Tongue (tissue), 2 donors: ENCODE measurements around the gene ABLIM3. TPM values are rescaled to one million over a fixed set of nuclear protein-coding genes. Genes with fewer than 3 reads are reported as not detected.
"Not testable (repeated sequence)": the region's sequence is repeated elsewhere in the genome, so short reads cannot be mapped to it uniquely, and the experiment has no call there.

ENCODE experiments used
- DNase-seq: peaks from one replicate; pipeline ENCODE4 v3.0.0-alpha.2; 2015
- total RNA-seq: library from RNA; depleted of rRNA; stranded (reverse); fragments of >200 nt; gene quantifications from one replicate; pipeline ENCODE4 v1.2.3, GENCODE V29; 2014

ABLIM3 gene
- total RNA-seq, 1 donor from 2014 or later, result 25.4 TPM

GRCh38 chr5:149157330-149157729 is 16.0 kb downstream of the ABLIM3 start:
- DNase-seq, result no peak

- no peak for DNase-seq
Measured at GRCh38 chr5:149160291-149160787, 19.0 kb downstream of the ABLIM3 start.

GRCh38 chr5:149161026-149161687 is 19.9 kb downstream of the ABLIM3 start:
- no peak for DNase-seq

GRCh38 chr5:149161850-149162249 is 20.6 kb downstream of the ABLIM3 start:
- DNase-seq, result no peak

- DNase-seq, result no peak
Measured at GRCh38 chr5:149162401-149163084, 21.2 kb downstream of the ABLIM3 start.

GRCh38 chr5:149164731-149165130 is 23.4 kb downstream of the ABLIM3 start:
- DNase-seq, result no peak

- DNase-seq, result no peak
Measured at GRCh38 chr5:149166128-149166527, 24.8 kb downstream of the ABLIM3 start.

- DNase-seq, result no peak
Measured at GRCh38 chr5:149166591-149167100, 25.4 kb downstream of the ABLIM3 start.

- no peak for DNase-seq
Measured at GRCh38 chr5:149168276-149168906, 27.1 kb downstream of the ABLIM3 start.

GRCh38 chr5:149170299-149170698 is 29.0 kb downstream of the ABLIM3 start:
- no peak for DNase-seq

GRCh38 chr5:149172261-149172660 is 31.0 kb downstream of the ABLIM3 start:
- no peak for DNase-seq

- no peak for DNase-seq
Measured at GRCh38 chr5:149172709-149173505, 31.6 kb downstream of the ABLIM3 start.

- no peak for DNase-seq
Measured at GRCh38 chr5:149174847-149175234, 33.5 kb downstream of the ABLIM3 start.

- peak; percentile 57 for DNase-seq
Measured at GRCh38 chr5:149175346-149176105, 34.2 kb downstream of the ABLIM3 start.

GRCh38 chr5:149177339-149177843 is 36.1 kb downstream of the ABLIM3 start:
- no peak for DNase-seq

GRCh38 chr5:149177911-149178565 is 36.7 kb downstream of the ABLIM3 start:
- no peak for DNase-seq

GRCh38 chr5:149181732-149182131 is 40.4 kb downstream of the ABLIM3 start:
- no peak for DNase-seq

- no peak for DNase-seq
Measured at GRCh38 chr5:149182241-149182640, 40.9 kb downstream of the ABLIM3 start.

- DNase-seq, result no peak
Measured at GRCh38 chr5:149185067-149185466, 43.8 kb downstream of the ABLIM3 start.

GRCh38 chr5:149186506-149186905 is 45.2 kb downstream of the ABLIM3 start:
- DNase-seq, result no peak

GRCh38 chr5:149187617-149188016 is 46.3 kb downstream of the ABLIM3 start:
- DNase-seq, result not testable (repeated sequence)
